Mesenteric fat pad (tissue), 1 donor: Measurements from ENCODE around the gene PPARA. TPM values are rescaled to one million over a fixed set of nuclear protein-coding genes. Genes with fewer than 3 reads are reported as not detected.

Source experiments
- DNase-seq: peaks from one replicate; pipeline ENCODE4 v3.0.0-alpha.2; 2020; ENCODE audit warnings: low spot score
- total RNA-seq: library from RNA; stranded (reverse); fragmentation: NEBNext Ultra II Directional; extraction: Animal tissue kit (Norgen Biotek cat#: 25700); gene quantifications from one replicate; pipeline ENCODE4 v1.2.1, GENCODE V29; 2021
- donor health status: DM: yes; HTN: yes; CAD: no.

Gene PPARA
- total RNA-seq, 1 donor from 2014 or later: 37.6 TPM

GRCh38 chr22:46113910-46114517 is 36.3 kb upstream of the PPARA start:
- DNase-seq: no peak

GRCh38 chr22:46114518-46115387 is 35.6 kb upstream of the PPARA start:
- DNase-seq: no peak

- DNase-seq: no peak
These were observed 35.0 kb upstream of the PPARA start for GRCh38 chr22:46115388-46115678.

DNA sequence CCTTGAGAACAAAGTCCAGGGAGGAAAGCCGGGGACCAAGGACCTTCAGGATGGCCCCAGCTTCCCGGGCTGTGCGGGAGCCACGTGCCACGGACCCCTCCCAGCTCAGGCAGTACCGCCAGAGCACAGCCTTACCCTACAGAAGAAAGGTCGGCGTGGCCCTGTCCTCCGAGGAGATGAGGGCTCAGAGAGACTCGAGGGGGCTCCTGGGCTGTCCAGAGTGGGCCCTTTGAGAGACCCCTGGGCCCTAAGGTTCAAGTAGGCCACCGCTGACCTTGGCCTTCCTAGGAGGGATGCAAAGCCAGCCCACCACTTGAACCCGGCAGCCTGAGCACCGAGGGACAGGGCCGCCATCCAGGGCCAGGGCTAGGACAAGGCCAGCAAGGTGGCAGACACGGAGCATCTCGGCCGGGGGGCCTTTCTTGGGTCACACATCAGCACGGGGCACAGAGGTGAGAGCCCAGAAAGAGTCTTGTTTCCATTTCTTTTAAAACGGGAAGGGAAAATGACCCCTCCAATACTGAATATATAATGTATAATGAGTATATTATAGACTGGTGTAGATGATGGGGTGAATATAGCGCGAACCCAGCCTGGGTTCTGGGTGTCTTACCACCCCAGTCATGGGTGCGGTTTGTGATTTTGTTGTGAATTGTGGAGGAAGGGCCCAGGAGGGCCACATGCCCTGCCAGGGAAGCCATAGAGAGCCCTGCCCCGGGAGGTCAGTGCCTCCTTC is 34.4 kb upstream of the PPARA start:
- DNase-seq: no peak

- DNase-seq: peak; percentile 98
These were observed 33.8 kb upstream of the PPARA start for GRCh38 chr22:46116491-46116958.

DNA sequence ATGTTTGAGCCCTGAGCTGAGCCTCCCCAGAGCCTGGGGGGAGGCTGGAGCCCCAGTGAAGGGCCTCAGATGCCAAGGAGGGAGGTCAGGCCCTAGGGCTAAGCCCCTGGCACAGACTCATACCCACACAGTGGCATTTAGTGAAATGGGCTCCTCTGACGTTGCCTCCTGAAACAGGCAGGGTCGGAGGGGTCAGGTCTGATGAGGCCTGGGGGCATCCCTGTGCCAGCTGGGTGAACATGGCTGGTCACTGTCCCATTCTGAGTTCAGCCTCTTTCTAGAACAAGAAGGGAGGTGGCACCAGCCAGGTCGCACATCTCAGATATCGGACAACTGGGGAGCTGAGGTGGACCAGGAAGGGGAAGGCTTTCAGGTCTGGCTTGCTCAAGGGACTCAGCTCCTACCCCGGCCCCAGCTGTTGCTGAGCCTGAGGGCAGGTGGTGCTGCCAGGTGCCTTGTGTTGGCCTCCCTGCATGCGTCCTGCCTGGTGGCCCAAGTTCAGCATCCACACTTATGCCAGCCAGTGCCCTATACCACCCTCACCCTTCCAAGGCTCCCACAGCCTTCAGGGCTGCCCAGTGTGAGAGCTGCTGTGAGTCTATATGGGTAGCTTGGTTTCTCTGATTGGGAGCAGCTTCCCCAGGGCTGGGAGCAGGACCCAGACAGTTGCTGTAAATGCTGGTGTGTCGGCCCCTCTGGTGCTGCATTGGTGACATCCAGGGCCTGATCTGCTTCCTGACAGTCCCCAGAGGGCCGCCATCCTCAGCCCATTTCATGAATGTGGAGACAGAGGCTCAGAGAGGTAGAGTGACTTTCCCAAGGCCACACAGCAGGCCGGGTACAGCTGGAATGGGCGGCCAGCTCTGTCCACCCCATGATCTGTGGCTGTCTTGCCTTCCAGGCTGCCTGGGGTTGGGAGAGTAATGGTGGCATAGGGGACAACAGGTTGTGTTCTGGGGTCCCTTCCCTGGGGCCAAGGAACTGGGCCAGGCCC is 32.8 kb upstream of the PPARA start:
- no peak for DNase-seq

DNA sequence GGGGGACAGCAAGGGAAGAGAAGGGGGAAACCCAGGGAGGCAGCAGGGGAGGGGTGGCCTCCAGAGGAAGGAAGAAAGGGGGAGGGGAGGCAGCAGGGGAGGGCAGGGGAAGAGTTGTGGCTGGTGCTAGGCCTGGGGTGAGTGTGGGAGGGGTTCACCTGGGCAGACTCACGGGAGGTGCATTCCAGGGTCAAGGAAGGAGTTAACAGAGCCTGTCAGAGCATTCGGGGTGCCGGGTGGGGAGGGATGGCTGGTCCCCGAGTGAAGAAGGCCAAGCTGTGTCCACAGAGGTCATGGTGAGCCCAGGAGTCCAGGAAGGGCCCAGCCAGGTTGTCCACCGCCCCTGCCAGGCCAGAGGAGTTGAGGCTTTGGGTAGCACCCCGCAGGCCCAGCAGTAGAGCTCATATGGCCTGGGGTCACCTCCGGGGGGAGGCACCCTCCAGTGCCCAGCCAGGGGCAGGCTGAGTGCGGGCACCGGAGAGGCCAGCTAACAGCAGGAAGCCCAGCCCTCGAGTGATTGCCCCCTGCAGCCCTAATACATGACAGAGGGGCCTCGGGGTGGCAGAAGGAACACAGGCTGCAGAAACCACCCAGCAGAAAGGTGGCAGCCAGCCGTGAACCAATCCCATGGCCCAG is 31.1 kb upstream of the PPARA start:
- DNase-seq: no peak

DNA sequence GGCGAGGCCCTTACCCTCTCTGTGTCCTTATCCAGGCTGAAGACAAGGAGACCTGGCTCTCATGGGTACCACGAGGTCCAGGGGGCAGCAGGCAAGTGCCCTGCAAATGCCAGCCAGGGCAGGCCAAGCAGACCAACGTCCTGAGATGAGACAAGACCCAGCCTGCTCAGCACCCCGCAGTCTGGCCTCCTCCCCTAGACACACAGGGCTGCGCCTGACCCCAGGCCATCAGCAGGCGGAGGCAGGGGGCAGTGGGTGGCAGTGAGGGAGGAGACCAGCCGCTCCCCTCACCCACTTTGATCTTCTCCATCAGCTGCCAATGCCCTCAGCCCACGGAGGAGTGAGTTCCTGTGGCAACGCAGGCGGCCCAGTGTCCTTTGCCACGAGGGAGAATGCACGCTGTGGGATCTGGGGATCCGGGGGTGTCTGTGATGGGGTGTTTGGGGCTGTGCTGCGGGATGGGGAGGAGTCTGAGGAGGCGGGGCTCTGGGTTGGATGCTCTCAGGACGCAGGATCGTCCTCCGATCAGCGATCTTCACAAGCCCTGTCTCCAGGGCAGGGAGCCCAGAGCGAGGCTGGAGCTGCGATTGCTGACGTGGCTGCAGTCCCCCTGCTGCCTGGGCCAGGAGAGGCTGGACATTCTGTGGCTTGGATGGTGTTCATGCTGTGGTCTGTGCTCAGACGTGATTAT is 30.5 kb upstream of the PPARA start:
- DNase-seq: no peak

DNA sequence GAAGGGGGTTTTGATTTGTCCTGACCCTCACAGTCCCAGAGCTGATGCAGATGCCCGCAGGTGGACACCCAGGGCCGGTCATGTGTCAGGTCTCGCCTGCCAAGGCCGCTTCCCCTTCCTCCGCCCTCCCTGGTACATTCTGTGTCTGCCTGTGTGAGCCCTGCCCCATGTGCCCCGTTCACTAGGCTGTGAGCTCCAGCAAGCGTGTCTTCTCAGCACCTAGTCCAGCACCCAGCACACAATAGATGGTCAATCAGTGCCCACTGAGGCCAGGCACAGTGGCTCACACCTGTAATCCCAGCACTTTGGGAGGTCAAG is 29.9 kb upstream of the PPARA start:
- DNase-seq: no peak

DNA sequence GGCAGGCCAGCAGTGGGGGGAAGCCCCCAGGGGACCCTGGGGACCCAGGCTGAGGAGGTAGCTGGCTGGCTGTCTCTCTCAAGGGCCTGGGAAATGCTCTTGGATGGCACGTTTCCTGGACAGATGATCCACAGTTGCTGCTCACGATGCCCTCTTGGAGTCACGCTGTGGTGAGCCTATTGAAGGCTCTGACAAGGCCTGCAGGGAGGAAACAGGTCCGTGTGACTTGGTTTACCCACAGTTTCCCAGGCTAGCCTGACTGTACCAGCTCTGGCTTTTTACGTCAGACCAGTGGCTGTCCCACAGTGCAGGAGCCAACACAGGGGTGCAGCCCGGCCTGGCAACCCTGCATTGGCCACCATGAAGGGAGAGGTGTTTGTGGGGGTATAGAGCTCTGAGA is 29.2 kb upstream of the PPARA start:
- no peak for DNase-seq

DNA sequence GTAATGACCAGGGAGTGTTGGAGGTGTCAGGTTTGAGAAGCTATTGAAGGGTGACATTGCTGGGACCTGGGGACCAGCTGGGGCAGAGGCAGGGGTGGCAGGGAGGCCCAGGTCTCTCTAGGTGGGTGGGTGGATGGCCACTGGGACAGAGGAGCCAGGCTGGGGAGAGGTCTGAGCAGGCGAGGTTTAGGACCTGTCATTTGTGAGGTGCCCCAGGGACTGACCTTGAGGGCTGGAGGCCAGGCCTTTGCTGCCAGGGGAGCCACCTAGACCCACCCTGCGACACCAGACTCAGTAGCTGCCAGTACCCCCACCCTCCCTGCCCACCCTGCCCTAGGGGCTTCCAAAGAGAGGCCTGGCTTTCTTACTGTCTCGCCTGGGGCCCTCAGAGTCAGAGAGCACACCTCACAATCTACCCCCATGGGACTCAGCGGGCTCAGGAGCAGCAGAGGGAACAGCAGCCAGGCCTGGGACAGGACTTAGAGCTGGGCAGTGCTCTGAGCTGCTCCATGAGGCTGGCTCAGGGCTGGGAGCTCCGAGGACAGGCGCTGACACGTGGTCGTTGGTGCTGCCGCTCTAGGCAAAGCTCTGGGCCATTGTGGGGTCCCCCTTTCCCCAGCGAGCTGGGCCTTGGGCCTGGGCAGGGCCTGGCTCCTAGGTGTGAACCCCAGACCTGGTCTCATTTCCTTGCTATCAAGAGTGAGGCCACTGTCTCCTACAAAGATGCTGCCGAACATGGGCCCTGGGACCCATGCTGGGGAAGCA is 28.6 kb upstream of the PPARA start:
- DNase-seq: no peak

DNA sequence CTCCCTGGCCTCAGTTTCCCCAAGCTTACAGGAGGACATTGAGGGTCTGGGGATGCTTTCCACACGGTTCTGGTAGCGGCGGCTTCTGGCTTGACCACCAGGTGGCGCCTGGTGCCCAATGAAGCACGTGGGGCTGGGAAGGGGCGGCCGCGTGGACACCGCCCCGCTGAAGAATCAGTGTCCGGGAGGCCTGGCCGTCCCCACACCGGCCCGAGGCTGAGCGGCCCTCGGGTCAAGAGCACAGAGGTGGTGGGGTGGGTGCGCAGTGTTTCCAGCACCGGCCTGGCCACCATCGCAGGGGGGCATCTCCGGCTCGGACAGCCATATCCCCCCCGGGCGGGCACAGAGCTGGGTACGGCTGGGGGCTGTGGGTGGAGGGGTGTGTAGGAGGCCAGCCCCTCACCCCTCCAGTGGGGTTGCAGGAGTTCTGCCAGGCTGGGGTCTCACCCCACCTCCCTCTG is 27.8 kb upstream of the PPARA start:
- DNase-seq: no peak

GRCh38 chr22:46122980-46123693 is 27.2 kb upstream of the PPARA start:
- no peak for DNase-seq

DNA sequence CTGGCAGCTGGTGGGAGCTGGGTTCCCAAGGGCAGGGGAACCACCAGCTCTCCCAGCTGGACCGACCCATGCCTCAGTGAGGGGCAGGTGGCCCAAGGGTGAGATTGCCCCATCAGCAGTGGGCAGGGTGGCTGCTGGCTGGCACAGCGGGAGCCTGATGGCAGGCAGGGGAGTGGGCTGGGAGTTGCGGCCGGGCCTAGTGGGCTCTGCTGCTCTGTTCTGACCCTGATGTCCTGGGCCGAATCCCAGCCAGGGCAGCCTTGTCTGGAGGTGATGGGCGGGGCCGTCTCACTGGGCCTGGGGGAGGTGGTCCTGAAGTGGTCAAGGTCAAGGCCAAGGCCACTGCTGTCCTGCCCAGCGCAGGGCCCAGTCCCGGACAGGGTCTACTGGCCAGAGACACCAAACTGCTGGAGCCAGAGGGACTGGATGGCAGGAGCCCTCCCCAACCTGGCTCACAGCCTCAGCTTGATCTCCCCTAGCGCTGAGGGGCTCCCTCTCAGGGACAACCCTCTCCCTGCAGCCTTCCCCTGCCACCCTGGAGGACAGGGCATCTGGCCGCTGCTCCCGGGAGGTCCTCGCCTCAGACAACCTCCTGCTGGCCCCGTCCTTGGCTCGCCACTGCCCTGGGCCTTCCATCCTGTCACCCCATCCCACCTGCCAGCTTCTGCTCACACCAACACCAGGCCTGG is 26.5 kb upstream of the PPARA start:
- DNase-seq: no peak

GRCh38 chr22:46124383-46125144 is 25.8 kb upstream of the PPARA start:
- no peak for DNase-seq

DNA sequence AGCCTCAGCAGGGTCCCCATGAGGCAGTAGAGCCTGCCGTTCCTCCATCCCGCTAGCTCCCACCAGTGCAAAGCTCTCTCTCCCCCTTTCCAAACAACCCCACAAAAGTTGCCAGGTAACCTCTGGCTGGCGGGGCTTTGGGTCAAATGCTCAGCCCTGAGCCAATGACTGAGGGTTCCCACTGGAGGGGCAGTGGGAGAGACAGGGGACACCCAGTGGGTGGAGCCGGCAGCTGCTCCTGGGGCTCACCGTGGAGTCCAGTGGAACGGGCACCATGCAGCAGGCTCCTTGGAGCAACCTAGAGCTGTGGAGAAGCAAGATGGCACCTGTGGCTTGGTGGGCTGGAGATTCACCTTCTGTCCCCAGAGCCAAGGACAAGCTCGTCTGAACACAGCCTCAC is 25.0 kb upstream of the PPARA start:
- DNase-seq: no peak
